CD1c-positive myeloid dendritic cell (primary cell): Measurements from ENCODE around the gene CUL4A.

ENCODE experiments used
- DNase-seq: peaks from one replicate; pipeline ENCODE4 v3.0.0-alpha.2; 2016; ENCODE audit errors: extremely low spot score

CUL4A gene

DNA sequence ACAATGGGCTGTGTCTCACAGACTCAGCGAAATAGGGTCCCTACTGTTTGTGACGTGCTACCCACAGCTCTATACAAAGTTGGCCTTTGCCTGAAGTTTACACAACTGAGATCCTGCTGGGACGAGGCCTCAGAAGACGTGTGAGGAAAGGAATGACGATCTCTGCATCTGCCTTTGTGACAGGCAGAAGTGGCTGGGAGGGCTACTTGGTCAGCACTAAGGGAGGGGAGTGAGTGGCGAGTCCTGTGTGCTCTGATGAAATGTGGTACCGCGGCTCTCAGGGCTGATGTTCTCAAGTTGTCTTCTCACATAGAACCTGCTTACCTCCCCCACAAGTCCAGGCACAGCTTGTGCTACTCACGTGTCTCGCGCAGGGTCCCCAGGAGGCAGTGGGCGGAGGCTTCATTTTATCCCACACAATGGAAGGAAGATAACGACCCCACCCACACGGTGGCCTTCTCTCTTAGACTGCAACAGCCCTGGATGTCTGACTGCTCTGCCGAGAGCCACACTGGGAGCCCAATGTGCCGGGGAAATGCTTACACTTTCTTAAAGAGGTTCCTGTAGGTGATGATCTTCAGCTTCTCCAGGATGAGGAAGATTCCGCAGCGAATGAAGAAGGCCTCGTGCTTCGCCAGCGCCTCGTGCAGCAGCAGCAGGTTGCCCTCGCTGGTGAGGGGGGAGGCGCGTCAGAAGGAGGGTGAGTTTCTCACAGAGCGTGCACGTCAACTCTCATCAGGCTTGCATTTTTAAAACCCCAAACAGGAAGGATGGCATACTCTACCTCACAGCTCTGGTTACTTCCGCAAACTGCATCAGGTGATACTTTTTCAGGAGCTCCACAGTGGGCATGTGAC, 29.8 kb upstream of the CUL4A start:
- DNase-seq: no peak

DNA sequence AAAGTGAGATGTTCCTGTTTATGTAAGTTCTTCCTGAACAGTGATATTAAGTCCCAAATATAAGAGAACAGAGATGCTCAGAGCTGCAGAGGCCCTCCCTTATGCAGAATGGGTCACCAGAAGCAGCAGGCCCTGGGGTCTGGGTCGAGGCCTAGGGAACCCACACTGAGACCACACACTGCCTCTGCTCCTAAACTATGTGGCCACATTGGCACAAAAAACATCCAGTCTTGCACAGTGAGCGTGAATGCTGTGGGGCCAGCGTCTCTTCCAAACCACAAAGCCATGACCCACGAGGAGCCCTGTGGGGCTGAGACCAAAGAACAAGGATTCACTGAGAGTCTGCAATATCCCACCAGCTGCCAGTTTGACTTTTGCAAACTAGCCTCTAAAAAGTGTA, 27.4 kb upstream of the CUL4A start:
- DNase-seq: no peak

GRCh38 chr13:113183450-113184129, 25.8 kb upstream of the CUL4A start:
- DNase-seq: no peak

GRCh38 chr13:113184568-113185440, 24.6 kb upstream of the CUL4A start:
- no peak for DNase-seq

DNA sequence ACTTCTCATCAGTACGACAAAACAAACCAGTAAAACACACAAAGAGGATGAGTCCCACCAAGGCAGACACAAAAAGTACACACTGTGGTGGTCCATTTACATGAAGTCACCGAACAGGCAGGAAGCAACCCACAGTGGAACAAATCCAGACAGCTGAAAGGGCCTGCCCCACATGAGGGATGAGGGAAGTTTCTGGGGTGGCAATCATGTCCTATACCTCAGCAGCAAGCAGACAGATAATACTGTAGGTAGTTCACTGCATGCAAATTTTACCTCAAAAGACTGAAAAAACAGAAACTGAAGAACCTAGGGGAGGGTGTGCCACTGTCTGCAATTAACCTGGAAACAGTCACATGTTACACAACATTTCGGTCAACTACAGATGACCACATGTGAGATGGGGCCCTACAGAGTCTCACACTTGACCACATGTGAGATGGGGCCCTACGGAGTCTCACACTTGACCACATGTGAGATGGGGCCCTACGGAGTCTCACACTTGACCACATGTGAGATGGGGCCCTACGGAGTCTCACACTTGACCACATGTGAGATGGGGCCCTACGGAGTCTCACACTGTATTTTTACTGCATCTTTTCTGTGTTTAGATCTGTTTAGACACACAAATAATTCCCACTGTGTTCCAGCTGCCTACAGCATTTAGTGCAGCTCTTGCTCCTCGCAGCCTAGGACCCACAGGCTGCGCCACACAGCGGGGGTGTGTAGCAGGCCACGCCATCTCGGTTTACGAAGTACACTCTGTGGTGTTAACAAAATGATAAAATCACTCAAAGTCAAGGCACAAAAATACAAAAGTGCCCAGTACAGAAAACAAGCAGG, 23.1 kb upstream of the CUL4A start:
- DNase-seq: no peak

GRCh38 chr13:113187263-113187669, 22.1 kb upstream of the CUL4A start:
- peak; percentile 96 for DNase-seq

DNA sequence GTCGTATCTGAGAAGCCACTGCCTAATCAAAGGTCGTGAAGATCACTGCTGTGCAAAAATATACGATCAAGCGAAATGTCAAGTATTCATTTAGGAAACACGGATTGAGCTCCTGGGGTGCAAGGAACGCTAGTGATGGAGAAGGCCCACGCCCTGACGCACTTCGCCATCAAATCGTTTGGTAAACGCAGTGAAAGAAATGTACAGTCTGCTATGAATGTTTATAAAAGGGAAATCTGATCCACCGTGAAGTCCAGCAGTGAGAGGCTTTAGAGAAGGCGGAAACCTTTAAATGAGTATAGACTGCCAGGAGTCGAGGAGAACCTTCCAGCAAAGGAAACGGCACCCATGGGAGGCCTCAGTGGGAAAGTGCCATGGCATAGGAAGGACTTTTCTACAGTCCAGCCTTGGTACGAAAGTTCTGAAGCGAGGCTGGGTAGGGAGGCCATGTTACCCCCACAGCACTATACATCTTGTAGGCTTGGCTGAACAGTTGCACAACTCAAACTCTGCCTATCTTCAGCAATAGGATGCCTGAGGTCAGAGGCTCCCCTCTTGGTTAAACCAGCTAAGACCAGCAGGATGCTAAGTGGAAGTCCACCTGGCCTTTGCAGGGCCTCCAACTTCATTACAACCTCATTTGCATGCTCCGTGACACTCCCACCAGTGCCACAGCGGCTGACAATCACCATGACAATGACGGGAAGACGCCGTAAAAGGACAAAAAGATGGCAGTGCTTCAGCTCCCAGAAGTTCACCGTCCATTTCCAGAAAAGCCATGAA, 21.3 kb upstream of the CUL4A start:
- DNase-seq: no peak

- DNase-seq: no peak
Measured at GRCh38 chr13:113190181-113190580, 19.2 kb upstream of the CUL4A start.

GRCh38 chr13:113192279-113192678, 17.1 kb upstream of the CUL4A start:
- DNase-seq: no peak

GRCh38 chr13:113192902-113193301, 16.5 kb upstream of the CUL4A start:
- no peak for DNase-seq

GRCh38 chr13:113195360-113195759, 14.1 kb upstream of the CUL4A start:
- DNase-seq: no peak

DNA sequence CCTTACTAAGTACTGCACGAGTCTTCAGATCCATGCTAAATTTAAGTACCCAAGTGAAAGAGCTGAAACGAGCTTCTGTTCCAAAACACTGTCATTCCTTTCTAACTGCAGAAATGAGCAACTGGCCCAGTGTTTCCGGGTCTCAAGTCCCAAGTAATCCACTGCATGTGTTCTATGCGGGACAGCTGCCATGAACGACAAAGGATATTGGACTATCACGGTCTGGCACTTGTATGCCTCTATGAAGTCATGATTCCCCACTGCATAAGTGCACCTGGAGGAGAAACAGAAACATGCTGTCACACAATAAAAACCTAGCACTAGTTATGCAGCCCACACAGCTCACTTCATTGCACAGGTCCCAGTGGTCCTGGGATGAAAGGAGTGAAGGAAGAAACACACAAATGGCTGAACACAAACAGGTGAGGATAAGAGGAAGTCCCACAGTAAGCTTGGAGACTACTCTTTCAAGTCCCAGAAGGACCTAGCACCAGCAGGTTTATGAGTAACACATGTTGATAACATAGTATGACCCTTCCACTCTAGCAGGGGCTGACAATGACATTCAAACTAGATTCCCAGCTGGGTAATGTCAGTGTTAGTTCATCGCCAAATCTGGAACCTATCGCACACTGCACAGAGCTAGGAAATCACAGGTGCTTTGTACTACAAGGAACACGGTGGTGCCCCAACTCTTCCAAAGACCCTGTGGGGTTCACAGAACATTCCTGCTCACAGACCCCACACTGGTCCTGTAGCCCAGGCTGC, 12.3 kb upstream of the CUL4A start:
- DNase-seq: no peak

DNA sequence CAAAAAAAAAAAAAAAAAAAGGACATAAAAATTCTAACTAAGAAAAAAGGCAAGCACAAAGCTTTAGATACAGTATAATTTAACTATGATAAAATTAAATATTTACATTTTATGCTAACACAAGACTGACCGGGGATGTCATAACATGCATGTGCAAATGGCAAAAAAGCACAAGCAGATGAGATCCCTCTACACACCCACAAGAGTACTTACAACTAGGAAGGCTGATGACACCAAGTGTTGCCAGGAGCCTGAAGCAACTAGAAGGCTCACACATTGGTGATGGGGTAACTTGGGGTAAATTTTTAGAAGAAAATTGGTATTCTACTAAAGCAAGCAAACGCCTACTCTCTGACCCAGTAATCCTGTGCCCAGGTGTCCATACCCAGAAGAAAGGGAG, 7.6 kb upstream of the CUL4A start:
- no peak for DNase-seq

GRCh38 chr13:113202912-113203311, 6.5 kb upstream of the CUL4A start:
- DNase-seq: no peak

- no peak for DNase-seq
Measured at GRCh38 chr13:113203507-113204377, 5.7 kb upstream of the CUL4A start.

GRCh38 chr13:113204378-113204734, 5.1 kb upstream of the CUL4A start:
- DNase-seq: no peak

DNA sequence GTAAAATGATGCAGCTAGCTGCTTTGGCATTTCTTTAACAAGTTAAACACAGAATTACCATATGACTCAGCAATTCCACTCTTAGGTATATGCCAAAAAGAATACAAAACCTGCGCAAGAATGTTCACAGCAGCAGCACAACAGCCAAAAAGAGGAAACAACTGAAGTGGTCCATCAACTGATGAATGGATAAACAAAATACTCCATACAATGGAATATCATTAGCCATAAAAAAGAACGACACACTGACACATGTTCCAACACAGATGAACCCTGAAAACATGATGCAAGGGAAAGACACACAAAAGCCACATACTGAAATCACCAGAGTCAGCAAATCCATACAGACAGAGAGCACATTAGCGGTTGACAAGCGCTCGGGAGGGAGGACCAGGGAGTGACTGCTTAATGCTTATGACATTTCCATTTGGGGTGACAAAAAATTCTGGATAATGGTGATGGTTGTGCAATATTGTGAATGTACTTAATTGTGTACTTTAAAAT, 3.9 kb upstream of the CUL4A start:
- DNase-seq: no peak

DNA sequence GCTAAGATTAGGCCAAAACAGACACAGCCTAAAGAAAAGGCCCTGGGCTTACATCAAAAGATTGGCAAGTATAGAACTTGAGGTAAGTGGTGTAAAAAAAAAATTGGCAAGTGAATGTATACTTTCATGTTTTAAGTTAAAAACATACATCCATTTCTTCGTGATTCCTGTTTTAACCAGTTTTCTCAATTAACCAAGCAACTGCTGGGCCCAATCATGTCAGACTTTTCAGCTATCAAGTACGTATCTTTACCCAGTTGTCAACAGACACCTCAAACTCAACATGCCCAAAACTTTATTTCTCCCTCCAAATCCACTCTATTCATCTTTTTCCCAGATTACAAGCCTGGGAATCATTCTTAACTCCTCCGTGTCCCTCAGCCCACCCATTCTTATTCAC, 2.0 kb upstream of the CUL4A start:
- no peak for DNase-seq
